Adipocyte (in vitro differentiated cells): ENCODE results near the gene PANK4.
A peak's percentile ranks its signal among the peaks of the same experiment; 100 is the strongest.

Source experiments
- DNase-seq: peaks from one replicate; pipeline ENCODE4 v3.0.0-alpha.2; 2015; ENCODE audit warnings: low read depth
- H3K27me3 ChIP-seq: replicated peaks from 2 replicates; pipeline ENCODE4 v1.7.0; 2013; ENCODE audit warnings: mild to moderate bottlenecking, low read length, moderate library complexity; ENCODE audit not compliant: control insufficient read depth, insufficient read depth
- H3K36me3 ChIP-seq: 2 replicates; pipeline ENCODE4 v1.7.0; 2013; ENCODE audit warnings: low read length, mild to moderate bottlenecking, moderate library complexity; ENCODE audit not compliant: control insufficient read depth, insufficient read depth, severe bottlenecking
- H3K4me1 ChIP-seq: 2 replicates; pipeline ENCODE4 v1.7.0; 2013; ENCODE audit warnings: mild to moderate bottlenecking, low read length, moderate library complexity; ENCODE audit not compliant: control insufficient read depth, insufficient read depth
- H3K4me3 ChIP-seq: 2 replicates; pipeline ENCODE4 v1.7.0; 2013; ENCODE audit warnings: mild to moderate bottlenecking, low read length, moderate library complexity
- H3K9ac ChIP-seq: 2 replicates; pipeline ENCODE4 v1.7.0; 2013; ENCODE audit warnings: mild to moderate bottlenecking, low read length, moderate library complexity
- H3K9me3 ChIP-seq: 2 replicates; pipeline ENCODE4 v1.7.0; 2013; ENCODE audit warnings: mild to moderate bottlenecking, low read length, moderate library complexity; ENCODE audit not compliant: control insufficient read depth

Gene PANK4

DNA sequence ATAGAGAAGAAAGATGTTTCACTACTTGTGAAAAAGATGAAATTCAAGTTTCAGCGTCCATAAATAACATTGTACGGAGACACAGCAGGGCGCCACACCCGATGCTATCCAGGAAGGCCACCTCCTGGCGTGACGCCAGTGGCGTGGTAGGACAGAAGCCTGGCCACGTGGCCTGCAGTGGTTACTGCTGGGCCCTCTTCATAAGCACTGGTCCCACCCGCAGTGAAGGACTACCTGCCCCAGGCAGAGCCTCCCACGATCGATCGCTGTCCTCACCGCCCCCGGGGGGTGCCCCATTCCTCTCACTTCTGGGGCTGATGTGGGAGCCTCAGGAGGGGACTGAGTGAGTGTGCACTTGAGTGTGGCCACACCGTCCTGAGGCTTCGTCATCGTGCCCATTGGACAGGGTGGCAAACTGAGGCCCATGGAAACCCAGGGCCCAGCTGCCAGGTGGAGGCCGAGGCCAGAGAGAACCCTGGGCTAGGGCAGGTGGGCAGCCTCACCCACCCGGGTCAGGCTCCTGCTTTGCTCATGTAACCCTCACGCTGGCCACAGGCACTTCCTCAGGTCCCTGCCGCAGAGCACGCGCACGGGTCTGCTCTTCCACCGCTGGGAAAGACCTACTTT is 15.3 kb upstream of the PANK4 start:
- Histone ChIP-seq H3K36me3 (no peaks in the 10 kb centered on the region), H3K27me3 (peaks cover 24% of the 10 kb centered on the region), H3K4me1 (peaks cover 2% of the 10 kb centered on the region), H3K9ac (no peak overlapping the region), H3K9me3 (no peaks in the 10 kb centered on the region), H3K4me3 (no peak overlapping the region)
- no peak for DNase-seq

DNA sequence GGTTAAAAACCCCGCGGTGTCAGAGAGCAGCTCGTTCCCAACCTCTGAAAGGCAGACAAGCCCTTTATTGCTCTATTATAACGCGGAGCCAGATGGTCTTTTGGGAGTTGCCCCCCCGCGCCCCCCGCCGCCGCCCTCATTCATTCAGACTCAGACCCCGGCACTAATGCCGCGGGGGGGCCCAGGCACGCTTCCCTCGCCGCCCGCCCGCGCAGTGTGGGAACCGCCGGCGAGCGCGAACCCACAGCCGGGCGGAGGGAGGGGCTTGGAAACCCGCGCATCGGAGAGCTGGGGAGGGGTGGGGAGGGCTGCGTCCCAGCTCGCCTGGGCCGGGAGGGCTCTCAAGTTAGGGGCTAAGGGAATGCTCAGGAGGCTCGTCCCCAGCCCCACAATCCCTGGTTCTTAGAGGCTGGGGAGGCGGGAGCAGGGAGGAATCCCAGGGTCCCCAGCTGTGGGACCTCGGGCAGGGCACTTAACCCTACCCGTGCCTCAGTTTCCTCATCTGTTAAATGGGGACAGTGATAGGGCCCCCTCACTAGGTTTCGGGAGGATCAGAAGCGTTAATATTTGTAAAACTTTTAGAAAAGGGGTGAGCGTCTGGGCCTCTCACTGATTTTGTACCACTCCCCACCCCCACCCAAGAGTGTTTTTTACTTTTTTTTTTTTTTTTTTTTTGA is 14.6 kb upstream of the PANK4 start:
- Histone ChIP-seq H3K9me3 (no peaks in the 10 kb centered on the region), H3K4me3 (no peak overlapping the region), H3K9ac (no peak overlapping the region), H3K36me3 (no peaks in the 10 kb centered on the region), H3K27me3 (peaks cover 30% of the 10 kb centered on the region), H3K4me1 (no peaks in the 10 kb centered on the region)
- no peak for DNase-seq

DNA sequence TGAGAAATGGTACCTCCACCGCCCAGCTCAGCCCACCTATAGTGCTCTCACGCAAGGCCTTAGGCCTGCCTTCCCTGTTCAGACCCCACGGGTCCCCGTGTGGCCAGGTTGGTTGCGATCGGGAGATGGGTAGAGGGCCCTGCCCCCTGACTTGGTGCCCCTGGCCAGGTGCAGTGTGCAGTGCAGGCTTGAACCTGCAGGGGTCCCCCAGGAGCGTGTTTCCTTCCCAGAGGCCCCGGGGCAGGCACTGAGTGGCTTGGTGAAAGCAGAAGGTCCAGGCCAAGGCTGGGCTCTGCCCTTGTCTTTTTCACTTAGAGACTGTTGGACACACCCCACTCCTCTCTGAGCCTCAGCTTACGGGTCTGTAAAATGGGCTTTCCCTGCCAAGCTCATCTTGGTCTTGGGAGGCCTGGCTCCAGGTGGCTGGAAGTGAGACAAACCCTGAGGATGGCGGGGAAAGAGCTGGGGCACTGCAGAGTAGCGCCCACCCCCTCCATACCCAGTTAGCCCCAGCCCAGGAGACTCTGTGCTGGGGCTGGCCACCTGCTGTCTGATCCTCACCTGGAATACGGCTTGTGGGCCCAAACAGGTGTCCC is 13.0 kb upstream of the PANK4 start:
- Histone ChIP-seq H3K27me3 (peaks cover 43% of the 10 kb centered on the region), H3K4me1 (no peaks in the 10 kb centered on the region)

DNA sequence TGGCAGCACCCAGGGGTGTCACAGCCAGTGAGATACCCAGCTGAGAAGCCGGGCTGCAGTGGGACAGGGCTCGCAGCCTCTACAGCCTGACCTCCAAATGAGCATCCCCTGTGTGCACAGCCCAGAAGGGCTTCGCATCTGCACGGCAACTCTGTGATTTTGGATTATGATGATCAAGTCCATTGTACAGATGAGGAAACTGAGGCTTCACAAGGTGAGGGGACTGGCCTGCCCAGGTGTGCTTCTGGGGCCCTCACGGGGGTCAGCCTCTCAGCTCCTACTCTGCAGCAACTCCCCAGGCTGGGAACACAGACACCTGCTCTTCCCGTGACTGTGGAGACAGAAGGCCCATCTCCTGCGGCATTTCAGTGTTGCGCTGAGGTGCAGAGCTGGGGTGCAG is 12.5 kb upstream of the PANK4 start:
- Histone ChIP-seq H3K4me1 (no peaks in the 10 kb centered on the region), H3K27me3 (peaks cover 45% of the 10 kb centered on the region)

More for the DNA sequence above, 13.0 kb upstream of the PANK4 start:
- no peak for DNase-seq
- no peak overlapping the region for H3K9ac ChIP-seq
- H3K4me3 ChIP-seq: no peak overlapping the region
- H3K9me3 ChIP-seq: no peaks in the 10 kb centered on the region
- no peaks in the 10 kb centered on the region for H3K36me3 ChIP-seq

DNA sequence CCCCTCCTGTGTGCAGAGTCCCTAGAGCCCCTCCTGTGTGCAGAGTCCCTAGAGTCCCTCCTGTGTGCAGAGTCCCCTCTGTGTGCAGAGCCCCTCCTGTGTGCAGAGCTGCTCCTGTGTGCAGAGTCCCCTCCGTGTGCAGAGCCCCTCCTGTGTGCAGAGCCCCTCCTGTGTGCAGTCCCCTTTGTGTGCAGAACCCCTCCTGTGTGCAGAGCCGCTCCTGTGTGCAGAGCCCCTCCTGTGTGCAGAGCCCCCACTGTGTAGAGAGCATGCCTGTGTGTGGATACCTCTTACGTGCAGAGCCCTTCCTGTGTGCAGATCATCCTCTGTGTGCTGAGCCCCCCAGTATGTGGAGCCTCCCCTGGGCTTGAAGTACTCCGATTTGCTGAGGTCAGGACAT is 12.0 kb upstream of the PANK4 start:
- no peak overlapping the region for H3K4me3 ChIP-seq
- H3K9ac ChIP-seq: no peak overlapping the region
- DNase-seq: no peak
- H3K9me3 ChIP-seq: no peaks in the 10 kb centered on the region
- peaks cover 48% of the 10 kb centered on the region for H3K27me3 ChIP-seq
- no peaks in the 10 kb centered on the region for H3K4me1 ChIP-seq
- H3K36me3 ChIP-seq: no peaks in the 10 kb centered on the region

More for the DNA sequence above, 12.5 kb upstream of the PANK4 start:
- no peaks in the 10 kb centered on the region for H3K36me3 ChIP-seq
- no peak overlapping the region for H3K9ac ChIP-seq
- no peak overlapping the region for H3K4me3 ChIP-seq
- no peak for DNase-seq
- no peaks in the 10 kb centered on the region for H3K9me3 ChIP-seq

DNA sequence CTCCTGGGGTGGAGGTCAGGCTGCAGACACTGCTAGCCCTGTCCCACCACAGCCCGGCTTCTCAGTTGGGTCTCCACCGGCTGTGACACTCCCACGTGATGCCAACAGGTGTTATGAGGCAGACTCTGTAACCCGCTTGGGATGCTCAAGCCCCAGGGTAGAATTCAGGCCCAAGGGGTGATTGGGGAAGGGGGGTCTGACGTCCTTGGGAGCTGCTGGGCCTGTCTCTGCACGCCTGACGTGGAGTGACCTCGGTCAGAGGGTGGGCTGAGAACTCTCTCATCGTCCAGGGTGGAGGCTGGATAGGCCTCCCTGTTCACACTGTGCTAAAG is 11.4 kb upstream of the PANK4 start:
- Histone ChIP-seq H3K4me3 (no peak overlapping the region), H3K9me3 (no peaks in the 10 kb centered on the region), H3K9ac (no peak overlapping the region), H3K27me3 (peaks cover 51% of the 10 kb centered on the region), H3K4me1 (no peaks in the 10 kb centered on the region), H3K36me3 (no peaks in the 10 kb centered on the region)
- no peak for DNase-seq

DNA sequence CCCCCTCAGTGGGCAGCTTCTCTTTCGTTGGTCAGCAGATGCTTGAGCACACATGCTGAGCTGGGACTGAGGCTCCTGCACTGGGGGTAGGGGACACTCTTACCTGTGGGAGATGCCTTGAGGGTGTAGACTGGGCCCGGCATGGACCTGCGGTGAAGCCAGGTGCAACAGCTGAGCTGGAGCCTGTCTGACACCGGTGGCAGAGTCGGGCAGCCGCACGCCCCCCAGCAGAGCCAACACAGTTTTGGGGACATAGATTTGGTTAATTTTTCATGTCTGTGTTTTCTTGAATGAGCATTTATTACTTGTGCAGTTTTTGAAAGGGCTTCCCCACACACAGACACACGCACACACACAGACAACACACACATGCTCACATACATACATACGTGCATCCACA is 9.6 kb upstream of the PANK4 start:
- DNase-seq: no peak
- Histone ChIP-seq H3K9ac (no peak overlapping the region), H3K4me3 (no peak overlapping the region), H3K27me3 (peaks cover 60% of the 10 kb centered on the region), H3K36me3 (no peaks in the 10 kb centered on the region), H3K4me1 (no peaks in the 10 kb centered on the region), H3K9me3 (no peaks in the 10 kb centered on the region)

DNA sequence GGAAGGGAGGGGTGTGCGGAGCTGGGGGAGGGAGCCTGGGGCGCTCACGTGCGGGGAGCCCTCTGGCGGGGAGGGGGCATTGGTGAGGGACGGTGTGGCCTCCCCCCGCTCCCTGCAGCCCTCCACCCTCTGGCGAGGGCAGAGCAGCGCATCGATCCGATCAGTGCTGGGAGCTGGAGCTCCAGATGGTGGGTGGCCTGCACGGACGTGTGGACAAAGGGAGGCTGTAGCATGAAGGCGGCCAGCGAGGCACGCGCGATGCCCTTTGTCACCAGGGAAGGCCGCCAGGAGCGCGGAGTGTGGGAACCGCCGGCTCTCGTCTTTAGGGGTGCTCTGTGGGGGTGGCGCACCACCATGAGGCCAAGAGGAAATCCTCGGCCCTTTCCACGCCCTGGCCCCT is 9.1 kb upstream of the PANK4 start:
- no peaks in the 10 kb centered on the region for H3K4me1 ChIP-seq
- H3K27me3 ChIP-seq: peaks cover 65% of the 10 kb centered on the region
- H3K36me3 ChIP-seq: no peaks in the 10 kb centered on the region
- H3K4me3 ChIP-seq: no peak overlapping the region
- no peaks in the 10 kb centered on the region for H3K9me3 ChIP-seq
- H3K9ac ChIP-seq: no peak overlapping the region
- DNase-seq: no peak

DNA sequence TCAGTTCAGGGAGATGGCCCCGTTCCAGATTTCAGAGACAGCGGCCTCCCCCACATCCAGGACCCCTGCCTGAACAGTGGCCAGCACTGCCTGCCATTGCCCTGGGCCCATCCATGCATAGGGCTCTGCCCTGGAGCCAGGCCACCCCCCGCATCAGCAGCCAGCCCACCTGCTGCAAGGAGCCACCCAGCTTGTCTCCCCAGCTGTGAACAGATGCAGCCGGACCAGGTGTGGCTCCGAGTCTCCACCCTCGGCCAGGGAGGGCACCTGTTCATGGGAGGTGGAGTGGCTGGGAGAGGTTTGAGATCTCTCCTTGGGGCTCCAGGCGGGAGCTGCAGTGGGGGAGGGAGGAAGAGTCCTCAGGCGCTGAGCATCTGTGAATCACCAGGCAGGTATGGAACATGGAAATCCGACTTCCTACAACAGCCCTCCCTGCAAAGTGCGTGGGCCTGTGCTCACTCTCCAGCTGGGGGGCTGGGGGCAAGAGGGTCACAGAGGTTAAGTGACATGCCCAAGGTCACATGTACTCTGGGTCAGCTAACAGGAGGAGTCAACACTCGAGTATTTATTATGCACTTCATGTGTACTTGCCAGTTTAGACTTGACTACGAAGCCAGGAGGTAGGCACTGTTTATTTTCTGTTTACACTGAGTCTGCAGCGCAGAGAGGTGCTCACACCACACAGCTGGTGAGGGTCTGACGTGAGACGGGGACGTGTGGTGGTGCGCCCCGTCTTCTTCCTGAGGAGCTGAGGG is 8.5 kb upstream of the PANK4 start:
- H3K36me3 ChIP-seq: no peaks in the 10 kb centered on the region
- H3K27me3 ChIP-seq: peaks cover 61% of the 10 kb centered on the region
- no peaks in the 10 kb centered on the region for H3K4me1 ChIP-seq
- H3K4me3 ChIP-seq: no peak overlapping the region
- peak; percentile 36 for DNase-seq
- H3K9ac ChIP-seq: no peak overlapping the region
- H3K9me3 ChIP-seq: no peaks in the 10 kb centered on the region

DNA sequence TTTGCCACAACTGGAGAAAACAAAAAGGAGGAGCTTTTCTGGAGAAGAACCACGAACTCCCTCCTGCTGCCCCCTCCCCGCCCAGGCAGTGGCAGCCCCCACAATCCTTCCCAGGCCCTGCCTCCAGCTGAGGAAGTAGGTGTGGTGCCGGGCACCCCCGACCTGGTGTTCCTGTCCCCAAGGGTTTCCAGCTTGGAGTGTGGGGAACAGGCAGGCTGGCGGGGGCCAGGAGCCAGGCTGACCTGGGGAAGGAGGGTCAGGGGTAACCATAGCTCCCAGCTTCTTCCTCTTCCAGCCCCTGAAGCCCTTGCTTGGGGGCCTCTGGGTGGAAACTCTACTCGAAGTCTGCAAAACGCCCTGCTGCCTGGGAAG is 7.9 kb upstream of the PANK4 start:
- Histone ChIP-seq H3K9me3 (no peaks in the 10 kb centered on the region), H3K27me3 (peaks cover 61% of the 10 kb centered on the region), H3K4me1 (no peaks in the 10 kb centered on the region), H3K36me3 (no peaks in the 10 kb centered on the region), H3K9ac (no peak overlapping the region), H3K4me3 (no peak overlapping the region)
- DNase-seq: no peak

DNA sequence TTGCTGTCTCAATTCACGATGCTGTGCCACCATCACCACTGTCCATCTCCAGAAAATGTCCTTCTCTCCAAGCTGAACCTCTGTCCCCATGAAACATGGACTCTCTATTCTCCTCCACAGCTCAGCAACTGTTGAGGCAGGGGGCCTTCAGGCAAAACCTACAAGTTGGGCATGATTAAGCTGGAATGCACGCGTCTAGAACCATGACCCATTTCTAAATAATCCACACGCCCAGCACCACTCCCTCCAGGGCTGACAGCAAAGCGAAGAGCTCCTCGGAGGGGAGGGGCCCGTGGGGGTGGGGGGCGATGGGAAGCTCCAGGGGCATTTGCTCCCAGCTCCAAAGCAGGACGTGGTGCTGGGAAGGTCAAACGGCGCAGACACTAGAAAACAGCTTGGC is 7.0 kb upstream of the PANK4 start:
- Histone ChIP-seq H3K27me3 (peaks cover 54% of the 10 kb centered on the region), H3K36me3 (no peaks in the 10 kb centered on the region), H3K9ac (no peak overlapping the region), H3K9me3 (no peaks in the 10 kb centered on the region), H3K4me3 (no peak overlapping the region), H3K4me1 (peaks cover 4% of the 10 kb centered on the region)
- DNase-seq: peak; percentile 54
